HG03457 (cell line): Measurements from ENCODE around the gene TSPYL1.
"Not testable (repeated sequence)": the region's sequence is repeated elsewhere in the genome, so short reads cannot be mapped to it uniquely, and the experiment has no call there.

Experiments
- ATAC-seq: cut with Tn5 transposase; IDR thresholded peaks from one replicate; pipeline ENCODE4 v1.9.1; 2021; ENCODE audit warnings: moderate number of reproducible peaks; ENCODE audit not compliant: unreplicated experiment

TSPYL1 gene

GRCh38 chr6:116279232-116280160, at the start of gene TSPYL1:
TSPYL1 (minus strand) TSS chr6:116279930; CDS start chr6:116279830, 100 bp downstream.
- peak; percentile 94 for ATAC-seq

GRCh38 chr6:116329156-116329555, 49.4 kb upstream of the TSPYL1 start:
- no peak for ATAC-seq

DNA sequence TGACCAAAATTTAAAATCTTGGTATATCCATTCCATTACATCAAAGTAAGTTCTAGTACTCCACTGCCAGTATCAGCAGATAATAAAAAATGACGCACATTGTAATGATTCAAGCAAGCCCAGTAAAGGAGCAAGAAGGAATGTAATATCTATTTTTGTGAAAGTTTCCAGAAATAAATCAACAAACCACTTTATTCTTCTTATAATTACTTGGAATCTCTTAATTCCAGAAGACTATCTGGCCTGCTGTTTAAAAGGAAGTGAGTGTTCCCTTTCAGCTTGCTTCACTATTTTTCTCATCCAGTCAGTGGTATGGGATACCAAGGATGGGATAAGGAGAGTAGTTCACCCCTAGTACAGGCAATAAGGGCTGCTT, 48.8 kb upstream of the TSPYL1 start:
- ATAC-seq: no peak

GRCh38 chr6:116327803-116328527, 48.2 kb upstream of the TSPYL1 start:
- no peak for ATAC-seq

- no peak for ATAC-seq
Measured at GRCh38 chr6:116326996-116327395, 47.3 kb upstream of the TSPYL1 start.

GRCh38 chr6:116326181-116326671, 46.5 kb upstream of the TSPYL1 start:
- ATAC-seq: no peak

DNA sequence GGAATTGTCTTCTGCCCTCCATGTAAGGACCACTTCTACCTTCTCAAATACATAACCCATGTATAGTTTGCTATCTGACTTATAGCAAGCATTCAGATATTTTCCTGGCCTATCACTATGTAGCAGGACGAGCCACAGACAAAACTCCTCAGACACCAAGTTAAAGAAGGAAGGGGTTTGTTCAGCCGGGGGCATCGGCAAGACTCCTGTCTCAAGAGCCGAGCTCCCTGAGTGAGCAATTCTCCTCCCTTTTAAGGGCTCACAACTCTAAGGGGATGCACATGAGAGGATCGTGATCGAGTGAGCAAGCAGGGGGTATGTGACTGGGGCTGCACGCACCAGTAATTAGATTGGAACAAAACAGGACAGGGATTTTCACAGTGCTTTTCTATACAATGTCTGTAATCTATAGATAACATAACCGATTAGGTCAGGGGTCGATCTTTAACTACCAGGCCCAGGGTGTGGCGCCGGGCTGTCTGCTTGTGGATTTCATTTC, 46.0 kb upstream of the TSPYL1 start:
- not testable (repeated sequence) for ATAC-seq

- ATAC-seq: no peak
Measured at GRCh38 chr6:116323863-116324262, 44.1 kb upstream of the TSPYL1 start.

GRCh38 chr6:116321933-116322332, 42.2 kb upstream of the TSPYL1 start:
- ATAC-seq: not testable (repeated sequence)

DNA sequence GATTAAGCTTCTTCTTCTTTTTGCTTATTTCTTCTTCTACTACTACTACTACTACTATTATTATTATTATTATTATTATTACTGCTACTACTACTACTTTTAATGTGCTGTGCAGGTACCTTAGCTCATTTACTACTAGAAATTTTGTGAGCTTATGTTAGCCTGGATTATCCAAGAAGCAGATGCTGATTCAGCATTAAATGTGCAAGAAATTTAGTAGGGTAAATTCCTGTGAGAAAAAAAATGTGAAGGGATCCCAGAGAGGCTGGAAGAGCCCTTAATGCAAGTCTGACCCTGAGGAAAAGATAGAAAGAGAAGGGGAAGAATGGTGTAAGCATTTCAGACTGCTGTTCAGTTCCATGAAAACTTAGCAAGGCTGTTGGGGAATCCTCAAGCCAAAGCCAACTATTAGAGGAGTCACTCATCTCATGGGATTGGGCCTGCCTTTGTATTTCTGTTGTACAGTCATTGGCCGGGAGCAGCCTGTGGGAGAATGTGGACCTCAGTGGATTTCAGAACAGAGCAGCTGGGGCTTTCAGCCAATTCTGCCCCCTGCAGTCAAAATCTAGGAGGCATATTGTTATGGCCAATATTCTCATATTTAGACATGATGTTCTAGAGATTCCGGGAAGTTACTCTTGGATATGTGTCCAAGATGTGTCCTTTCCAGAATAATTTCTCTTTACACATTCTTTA, 37.2 kb upstream of the TSPYL1 start:
- no peak for ATAC-seq

- no peak for ATAC-seq
Measured at GRCh38 chr6:116314878-116315277, 35.1 kb upstream of the TSPYL1 start.

- ATAC-seq: no peak
Measured at GRCh38 chr6:116314218-116314617, 34.5 kb upstream of the TSPYL1 start.

- ATAC-seq: no peak
Measured at GRCh38 chr6:116313101-116313776, 33.5 kb upstream of the TSPYL1 start.

- ATAC-seq: no peak
Measured at GRCh38 chr6:116309657-116310056, 29.9 kb upstream of the TSPYL1 start.

DNA sequence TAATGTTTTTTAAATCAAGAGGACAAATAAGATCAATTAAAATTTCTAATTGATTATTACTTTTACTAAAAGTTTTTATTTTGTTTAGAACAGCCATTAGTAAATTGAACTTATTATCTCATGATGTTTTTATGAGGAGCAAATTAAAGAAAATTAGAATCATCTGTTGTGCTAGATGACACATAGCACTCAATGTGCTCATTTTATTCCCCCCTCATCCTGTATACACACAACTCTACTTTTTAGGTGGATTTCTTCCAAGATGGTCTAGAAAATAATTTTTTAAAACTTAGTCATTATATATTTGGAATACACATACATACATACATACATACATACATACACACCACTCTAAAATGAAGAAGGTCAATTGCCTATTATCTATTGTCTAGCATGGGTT, 29.3 kb upstream of the TSPYL1 start:
- no peak for ATAC-seq

GRCh38 chr6:116307633-116308032, 27.9 kb upstream of the TSPYL1 start:
- no peak for ATAC-seq

- no peak for ATAC-seq
Measured at GRCh38 chr6:116307001-116307400, 27.3 kb upstream of the TSPYL1 start.

DNA sequence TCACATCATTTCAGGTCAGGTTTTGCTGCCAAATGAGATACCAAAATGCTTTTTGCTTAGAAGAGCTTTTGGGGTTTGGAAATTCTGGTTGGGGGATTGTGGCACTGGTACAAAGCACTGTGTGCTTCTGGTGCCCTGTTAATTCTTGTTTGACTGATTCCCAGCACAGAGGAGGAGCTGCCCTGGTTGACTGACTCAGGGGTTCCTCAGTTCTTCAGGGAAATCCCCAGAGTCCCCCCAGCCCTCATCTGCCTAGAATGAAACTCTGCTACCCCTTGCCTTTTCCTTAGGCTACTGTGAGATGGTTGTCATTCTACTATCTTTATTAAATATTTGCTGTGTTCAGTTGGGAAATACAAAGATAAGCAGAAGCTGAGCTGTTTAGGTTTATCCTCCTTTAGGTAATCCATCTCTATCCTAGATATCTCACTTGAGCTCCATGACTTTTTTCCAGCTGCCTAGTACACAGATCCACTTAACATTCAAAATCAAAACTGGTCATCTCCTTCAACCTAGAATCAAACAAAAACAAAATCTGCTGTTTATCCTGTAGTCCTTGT, 24.9 kb upstream of the TSPYL1 start:
- no peak for ATAC-seq

GRCh38 chr6:116301104-116301503, 21.4 kb upstream of the TSPYL1 start:
- ATAC-seq: no peak

- no peak for ATAC-seq
Measured at GRCh38 chr6:116300566-116300965, 20.8 kb upstream of the TSPYL1 start.
